IMR-90 (cell line): ENCODE measurements around the gene NATD1.

Experiments
- CEBPB ChIP-seq: IDR thresholded peaks from 2 replicates; pipeline ENCODE4 v1.6.1; 2012; ENCODE audit warnings: low read depth, low read length, improper control_type of control experiment
- CHD1 ChIP-seq: IDR thresholded peaks from 2 replicates; pipeline ENCODE4 v1.6.1; 2012; ENCODE audit warnings: low read depth, low read length, improper control_type of control experiment
- CTCF ChIP-seq: conservative IDR thresholded peaks from 2 replicates; pipeline ENCODE4 v1.5.1; 2012; ENCODE audit warnings: mild to moderate bottlenecking, low read depth, low read length, improper control_type of control experiment
- FOS ChIP-seq: fragments of 150-350 bp; IDR thresholded peaks from 2 replicates; pipeline ENCODE4 v1.6.1; 2016; ENCODE audit warnings: low read depth, low read length
- MAFK ChIP-seq: IDR thresholded peaks from 2 replicates; pipeline ENCODE4 v1.6.1; 2012; ENCODE audit warnings: low read depth, low read length, improper control_type of control experiment
- MXI1 ChIP-seq: IDR thresholded peaks from 2 replicates; pipeline ENCODE4 v1.6.1; 2012; ENCODE audit warnings: low read depth, mild to moderate bottlenecking, low read length, moderate library complexity, borderline replicate concordance
- NFE2L2 ChIP-seq: fragments of 150-350 bp; IDR thresholded peaks from 2 replicates; pipeline ENCODE4 v1.6.1; 2016; ENCODE audit warnings: low read depth, mild to moderate bottlenecking, low read length
- POLR2A ChIP-seq: IDR thresholded peaks from 2 replicates; pipeline ENCODE4 v1.6.1; 2012; ENCODE audit warnings: mild to moderate bottlenecking, low read depth, low read length
- RAD21 ChIP-seq: IDR thresholded peaks from 2 replicates; pipeline ENCODE4 v1.6.1; 2012; ENCODE audit warnings: low read length, improper control_type of control experiment
- RCOR1 ChIP-seq: IDR thresholded peaks from 2 replicates; pipeline ENCODE4 v1.6.1; 2012; ENCODE audit warnings: mild to moderate bottlenecking, low read length, improper control_type of control experiment; ENCODE audit not compliant: insufficient replicate concordance
- SMC3 ChIP-seq: fragments of 150-350 bp; IDR thresholded peaks from 2 replicates; pipeline ENCODE4 v1.6.1; 2016; ENCODE audit warnings: low read depth, mild to moderate bottlenecking, antibody characterized with exemption, low read length, moderate library complexity
- TF ChIP-seq, protein P1 (sequence below): fragments of 150-350 bp; IDR thresholded peaks from 2 replicates; pipeline ENCODE4 v1.6.1; 2017; ENCODE audit warnings: mild to moderate bottlenecking, antibody characterized with exemption, low read length, low read depth

- TF ChIP-seq CTCF (no peak), CEBPB (no peak), CHD1 (no peak), POLR2A (no peak), NFE2L2 (no peak), FOS (no peak), RCOR1 (no peak), MAFK (no peak), SMC3 (no peak), MXI1 (no peak), RAD21 (no peak)
- TF ChIP-seq, protein P1, sequence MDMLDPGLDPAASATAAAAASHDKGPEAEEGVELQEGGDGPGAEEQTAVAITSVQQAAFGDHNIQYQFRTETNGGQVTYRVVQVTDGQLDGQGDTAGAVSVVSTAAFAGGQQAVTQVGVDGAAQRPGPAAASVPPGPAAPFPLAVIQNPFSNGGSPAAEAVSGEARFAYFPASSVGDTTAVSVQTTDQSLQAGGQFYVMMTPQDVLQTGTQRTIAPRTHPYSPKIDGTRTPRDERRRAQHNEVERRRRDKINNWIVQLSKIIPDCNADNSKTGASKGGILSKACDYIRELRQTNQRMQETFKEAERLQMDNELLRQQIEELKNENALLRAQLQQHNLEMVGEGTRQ: no peak
These were observed 36.8 kb upstream of the NATD1 start for GRCh38 chr17:21289902-21290571.
